ENCODE results near the gene ABLIM2. TPM values are rescaled to one million over a fixed set of nuclear protein-coding genes. Genes with fewer than 3 reads are reported as not detected.

Gene ABLIM2
- total and polyA plus RNA-seq, 2 of the 4 experiments (the other 2 are of a cell fraction): under 0.01 to 0.10 TPM

GRCh38 chr4:8114456-8115202 is 44.0 kb downstream of the ABLIM2 start:
- in situ Hi-C loops (cut with MboI; ENCODE audit: low sequenced_read_pairs) (no loop called here), intact Hi-C loops (cut with micrococcal nuclease) (no loop called here), dilution Hi-C loops (cut with HindIII; ENCODE audit: low sequenced_read_pairs, unreplicated experiment) (no loop called here)
- Histone ChIP-seq H3K18ac (ENCODE audit: low read depth, low read length) (no peak overlapping the region), H3K27ac (ENCODE audit: insufficient read depth, low read length) (no peak overlapping the region), H2BK20ac (ENCODE audit: low read depth, low read length) (no peak overlapping the region), H4K91ac (ENCODE audit: insufficient read depth, low read depth, low read length) (no peak overlapping the region), H3K56ac (ENCODE audit: extremely low read depth, insufficient read depth, low read length) (no peak overlapping the region), H3K23ac (ENCODE audit: low read depth, low read length) (no peak overlapping the region), H2AFZ (replicated peaks; ENCODE audit: low read length, poor library complexity) (no peak overlapping the region), H4K5ac (ENCODE audit: low read depth, low read length) (no peak overlapping the region), H2BK120ac (ENCODE audit: low read depth, low read length) (no peak overlapping the region), H3K14ac (replicated peaks; ENCODE audit: low read depth, low read length) (no peak overlapping the region), H2AK9ac (replicated peaks; ENCODE audit: low read depth, low read length, poor library complexity) (peak overlapping the region; percentile 39), H4K8ac (ENCODE audit: low read depth in 2 of 2, low read length in 2 of 2) (no peak overlapping the region), H3K4me1 (ENCODE audit: control insufficient read depth, insufficient read depth, low read length) (no peaks in the 10 kb centered on the region), H3K4ac (ENCODE audit: low read depth, low read length) (no peak overlapping the region), H3K79me1 (ENCODE audit: low read depth in 1 of 2, low read length in 2 of 2) (no peaks in the 10 kb centered on the region), H3K9me1 (ENCODE audit: insufficient read depth, low read length) (no peaks in the 10 kb centered on the region), H4K20me1 (ENCODE audit: insufficient read depth, low read length) (no peaks in the 10 kb centered on the region), H3K4me2 (ENCODE audit: low read depth, low read length) (no peak overlapping the region), H2AK5ac (ENCODE audit: low read depth, low read length) (no peak overlapping the region), H3K27me3 (ENCODE audit: control insufficient read depth, insufficient read depth, low read length) (peaks cover 44% of the 10 kb centered on the region), H2BK15ac (ENCODE audit: low read depth, low read length) (no peak overlapping the region), H3K4me3 (ENCODE audit: insufficient read depth, low read depth, low read length) (no peak overlapping the region), H2BK5ac (ENCODE audit: low read depth, low read length, poor library complexity, severe bottlenecking) (no peak overlapping the region), H3K36me3 (ENCODE audit: control insufficient read depth, insufficient read depth, low read length) (no peaks in the 10 kb centered on the region), H3K9ac (ENCODE audit: low read depth, low read length) (no peak overlapping the region), H3K9me3 (ENCODE audit: control insufficient read depth, insufficient read depth, low read length) (no peaks in the 10 kb centered on the region)
- DNase-seq (no peak), ATAC-seq (ENCODE audit: low read depth) (no peak)
- ChIA-PET POLR2A (ENCODE audit: unreplicated experiment) (no interaction called here), CTCF (no interaction called here)
- no TSS peak for BruUV-seq (replicated peaks)
- TF ChIP-seq SMC3 (IDR thresholded peaks at IDR 0.05; ENCODE audit: low read depth, low read length) (no peak), FOS (IDR thresholded peaks at IDR 0.05; ENCODE audit: low read depth, low read length) (no peak)
- WGBS, 2 experiments (ENCODE audit: extremely low coverage in 2 of 2, insufficient read length in 1 of 2): 74% methylated on average over 7 of the region's 21 CpGs; no CpG with 5 or more reads in 1 of the 2 experiments
